Transverse colon (tissue), 4 donors: ENCODE data around the gene FAM120B. TPM values are rescaled to one million over a fixed set of nuclear protein-coding genes. Genes with fewer than 3 reads are reported as not detected.

ENCODE experiments used
- DNase-seq: peaks from one replicate; pipeline ENCODE4 v3.0.0-alpha.2; 2019
- H3K27ac ChIP-seq, 4 donors: fragments of 200-600 bp; sonication (generic); 2 replicates each; pipeline ENCODE4 v1.5.1; 2016 to 2018; ENCODE audit warnings: inconsistent platforms in 4 of 4
- H3K27me3 ChIP-seq: fragments of 200-600 bp; sonication (generic); 2 replicates; pipeline ENCODE4 v1.5.1; 2017; ENCODE audit warnings: inconsistent platforms
- H3K36me3 ChIP-seq, 4 donors: fragments of 200-600 bp; sonication (generic); 2 replicates each; pipeline ENCODE4 v1.5.1; 2017 to 2019; ENCODE audit warnings: inconsistent platforms in 4 of 4
- H3K4me1 ChIP-seq, 4 donors: fragments of 200-600 bp; sonication (generic); 2 replicates each; pipeline ENCODE4 v1.5.1; 2017 to 2020; ENCODE audit warnings: inconsistent platforms in 4 of 4
- H3K4me3 ChIP-seq, 4 donors: fragments of 200-600 bp; sonication (generic); 1 replicate in 1 of 4; 2 replicates in 3 of 4; pipeline versions ENCODE4 v1.5.1 to v1.6.1; 2017 to 2019; ENCODE audit warnings: inconsistent platforms in 4 of 4
- H3K9me3 ChIP-seq, 2 donors: fragments of 200-600 bp; sonication (generic); 2 replicates each; pipeline ENCODE4 v1.5.1; 2017 to 2019; ENCODE audit warnings: inconsistent platforms in 2 of 2
- EP300 ChIP-seq: sonication (generic); formaldehyde crosslinking; IDR thresholded peaks from one replicate; pipeline ENCODE4 v1.6.1; 2017; ENCODE audit warnings: antibody characterized with exemption, low read depth
- POLR2A ChIP-seq: fragments of 450-650 bp; IDR thresholded peaks from one replicate; pipeline ENCODE4 v1.6.1; 2016; ENCODE audit warnings: antibody characterized with exemption, mild to moderate bottlenecking, moderate library complexity
- POLR2AphosphoS5 ChIP-seq, 3 donors: sonication (generic); formaldehyde crosslinking; IDR thresholded peaks; one replicate each; pipeline ENCODE4 v1.6.1; 2016; ENCODE audit warnings: antibody characterized with exemption in 3 of 3
- WGBS, 2 donors: methylation state at CpG; one replicate each; pipeline ENCODE4 v1.1.5; 2018; ENCODE audit warnings: low coverage in 1 of 2; 5-methylcytosine and 5-hydroxymethylcytosine counted together
- in situ Hi-C, 4 donors: fragments of 200-750 bp; cut with MboI; loops; one replicate each; pipeline versions ENCODE4 v1.15.0 to v1.15.1; 2017; ENCODE audit warnings: low sequenced_read_pairs in 3 of 4, low pct_ligation_motif_present in 1 of 4, low pct_unique_long_range_greater_than_20kb in 1 of 4
- intact Hi-C: fragments of 100-400 bp; cut with DNase I; formaldehyde crosslinking; loops from one replicate; pipeline ENCODE4 v1.15.1; 2023; ENCODE audit warnings: low total_unique reads
- total RNA-seq, 4 donors: library from RNA; depleted of rRNA; stranded (reverse); fragments of >200 nt; gene quantifications; one replicate each; pipeline ENCODE4 v1.1.0, GENCODE V29; 2016
- TF ChIP-seq, protein P1 (sequence below), 5 experiments: fragments of 200-600 bp in 3 of 5; fragments of 450-650 bp in 2 of 5; sonication (generic) in 3 of 5; IDR thresholded peaks; 1 replicate in 2 of 5; 2 replicates in 3 of 5; pipeline ENCODE4 v1.5.1; 2016 to 2017; ENCODE audit warnings: antibody characterized with exemption in 5 of 5, inconsistent platforms in 3 of 5, mild to moderate bottlenecking in 2 of 5, moderate library complexity in 1 of 5

The FAM120B gene
- total RNA-seq, 4 donors from 2014 or later, result 24.7 to 35.9 (median 26.7) TPM

GRCh38 chr6:170358496-170358895 lies 51.9 kb downstream of the FAM120B start:
- intact Hi-C loops (no loop called here), in situ Hi-C loops (no loop called here)
- peaks cover 0 to 15% (median 5%) of the 10 kb centered on the region in 4 donors for H3K36me3 ChIP-seq
- H3K27me3 ChIP-seq, result no peaks in the 10 kb centered on the region
- H3K9me3 ChIP-seq, result no peaks in the 10 kb centered on the region
- peak; percentile 35 for DNase-seq
- TF ChIP-seq, protein P1, sequence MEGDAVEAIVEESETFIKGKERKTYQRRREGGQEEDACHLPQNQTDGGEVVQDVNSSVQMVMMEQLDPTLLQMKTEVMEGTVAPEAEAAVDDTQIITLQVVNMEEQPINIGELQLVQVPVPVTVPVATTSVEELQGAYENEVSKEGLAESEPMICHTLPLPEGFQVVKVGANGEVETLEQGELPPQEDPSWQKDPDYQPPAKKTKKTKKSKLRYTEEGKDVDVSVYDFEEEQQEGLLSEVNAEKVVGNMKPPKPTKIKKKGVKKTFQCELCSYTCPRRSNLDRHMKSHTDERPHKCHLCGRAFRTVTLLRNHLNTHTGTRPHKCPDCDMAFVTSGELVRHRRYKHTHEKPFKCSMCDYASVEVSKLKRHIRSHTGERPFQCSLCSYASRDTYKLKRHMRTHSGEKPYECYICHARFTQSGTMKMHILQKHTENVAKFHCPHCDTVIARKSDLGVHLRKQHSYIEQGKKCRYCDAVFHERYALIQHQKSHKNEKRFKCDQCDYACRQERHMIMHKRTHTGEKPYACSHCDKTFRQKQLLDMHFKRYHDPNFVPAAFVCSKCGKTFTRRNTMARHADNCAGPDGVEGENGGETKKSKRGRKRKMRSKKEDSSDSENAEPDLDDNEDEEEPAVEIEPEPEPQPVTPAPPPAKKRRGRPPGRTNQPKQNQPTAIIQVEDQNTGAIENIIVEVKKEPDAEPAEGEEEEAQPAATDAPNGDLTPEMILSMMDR (IDR thresholded peaks at IDR 0.05), result no peak
- TF ChIP-seq POLR2A, result no peak
- TF ChIP-seq EP300, result no peak
- TF ChIP-seq POLR2AphosphoS5 (IDR thresholded peaks at IDR 0.05), result no peak
- 73% methylated on average over 6 of the region's 6 CpGs; no CpG with 5 or more reads in 1 of the 2 donors for WGBS, 2 donors
- no peak overlapping the region for H3K27ac ChIP-seq
- no peaks in the 10 kb centered on the region for H3K4me1 ChIP-seq
- H3K4me3 ChIP-seq, result no peak overlapping the region

GRCh38 chr6:170360476-170360875 lies 53.9 kb downstream of the FAM120B start:
- TF ChIP-seq, protein P1 (IDR thresholded peaks at IDR 0.05), result no peak
- TF ChIP-seq EP300 (no peak), POLR2A (no peak), POLR2AphosphoS5 (IDR thresholded peaks at IDR 0.05) (no peak)
- intact Hi-C loops, result no loop called here
- peaks cover 0 to 15% (median 5%) of the 10 kb centered on the region in 4 donors for H3K36me3 ChIP-seq
- in situ Hi-C loops, result no loop called here
- WGBS, 2 donors, result 84% methylated on average over 5 of the region's 5 CpGs; no CpG with 5 or more reads in 1 of the 2 donors
- H3K27me3 ChIP-seq, result no peaks in the 10 kb centered on the region
- no peaks in the 10 kb centered on the region for H3K9me3 ChIP-seq
- H3K4me1 ChIP-seq, result no peaks in the 10 kb centered on the region
- no peak overlapping the region for H3K27ac ChIP-seq
- H3K4me3 ChIP-seq, result no peak overlapping the region
- no peak for DNase-seq

GRCh38 chr6:170361335-170361734 lies 54.8 kb downstream of the FAM120B start:
- no peaks in the 10 kb centered on the region for H3K27me3 ChIP-seq
- intact Hi-C loops (no loop called here), in situ Hi-C loops (no loop called here)
- no peaks in the 10 kb centered on the region for H3K9me3 ChIP-seq
- no peak for DNase-seq
- no peak for TF ChIP-seq EP300
- no peak for TF ChIP-seq POLR2AphosphoS5 (IDR thresholded peaks at IDR 0.05)
- no peak for TF ChIP-seq POLR2A
- TF ChIP-seq, protein P1 (IDR thresholded peaks at IDR 0.05), result no peak
- no peaks in the 10 kb centered on the region for H3K4me1 ChIP-seq
- no peak overlapping the region for H3K4me3 ChIP-seq
- 95 to 97% methylated on average over 3 of the region's 3 CpGs for WGBS, 2 donors
- H3K36me3 ChIP-seq, result peaks cover 0 to 15% (median 5%) of the 10 kb centered on the region in 4 donors
- H3K27ac ChIP-seq, result no peak overlapping the region

DNA sequence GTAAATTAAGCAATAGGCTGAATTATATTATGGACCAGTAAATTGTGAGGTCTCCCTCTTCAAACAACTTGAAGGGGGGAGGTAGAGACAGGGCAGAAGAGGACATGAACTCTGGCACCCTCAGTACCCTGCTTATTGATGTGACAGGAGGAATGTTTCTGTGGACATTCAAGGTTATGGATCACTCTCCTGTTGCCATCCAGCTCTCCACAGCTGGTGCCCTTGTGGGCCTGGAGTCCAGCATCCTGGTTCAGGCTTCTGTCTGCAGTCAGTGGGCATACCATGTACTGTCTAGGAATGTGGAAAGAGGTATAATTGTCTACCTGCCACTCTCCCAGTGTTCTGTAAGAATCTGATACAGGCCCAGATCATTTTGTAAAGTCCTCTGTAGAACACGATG lies 55.6 kb downstream of the FAM120B start:
- H3K4me1 ChIP-seq, result no peaks in the 10 kb centered on the region
- WGBS, 2 donors, result 100% methylated on average over 1 of the region's 1 CpG

More for the DNA sequence above, 55.6 kb downstream of the FAM120B start:
- TF ChIP-seq, protein P1 (IDR thresholded peaks at IDR 0.05), result no peak
- no peak for TF ChIP-seq EP300
- no peak for TF ChIP-seq POLR2A
- no peak for TF ChIP-seq POLR2AphosphoS5 (IDR thresholded peaks at IDR 0.05)
- DNase-seq, result no peak
- Histone ChIP-seq H3K4me3 (no peak overlapping the region), H3K27ac (no peak overlapping the region), H3K36me3 (peaks cover 0 to 15% (median 5%) of the 10 kb centered on the region in 4 donors), H3K27me3 (no peaks in the 10 kb centered on the region), H3K9me3 (no peaks in the 10 kb centered on the region)
- intact Hi-C loops (no loop called here), in situ Hi-C loops (no loop called here)
